AG04450 (cell line): ENCODE data around the gene ATP6V0B. TPM values are rescaled to one million over a fixed set of nuclear protein-coding genes. Genes with fewer than 3 reads are reported as not detected.
A peak's percentile ranks its signal among the peaks of the same experiment; 100 is the strongest.

Experiments used
- CTCF ChIA-PET: fragments of 300-600, 350-600 bp; formaldehyde crosslinking; extraction: SDS; loops from one replicate; lab custom pipeline; 2022; ENCODE audit warnings: antibody characterized with exemption, inconsistent platforms; lab: Charles Lee
- POLR2A ChIA-PET: fragments of 350-600 bp; formaldehyde crosslinking; extraction: SDS; loops from one replicate; lab custom pipeline; 2021; ENCODE audit warnings: antibody characterized with exemption, inconsistent platforms; lab: Yijun Ruan, JAX
- DNase-seq: peaks from one replicate; pipeline ENCODE4 v3.0.0-alpha.2; 2011; ENCODE audit warnings: low read depth, low spot score
- H3K27ac ChIP-seq: one replicate; pipeline ENCODE4 v1.5.1; 2012; ENCODE audit warnings: low read depth, low read length, control low read depth
- H3K27me3 ChIP-seq: one replicate; pipeline ENCODE4 v1.6.0; 2012; ENCODE audit warnings: low read length; ENCODE audit not compliant: control insufficient read depth, insufficient read depth
- H3K4me3 ChIP-seq: 2 replicates; pipeline ENCODE4 v1.5.1; 2011; ENCODE audit warnings: mild to moderate bottlenecking, low read depth, low read length, control low read depth
- H3K9me3 ChIP-seq: 2 replicates; pipeline ENCODE4 v1.5.1; 2012; ENCODE audit warnings: low read length; ENCODE audit not compliant: control insufficient read depth, insufficient read depth
- CTCF ChIP-seq: IDR thresholded peaks from 2 replicates; pipeline ENCODE4 v1.5.1; 2011; ENCODE audit warnings: low read depth, low read length, control low read depth, inconsistent platforms
- polyA plus RNA-seq: library from polyadenylated mRNA; depleted of rRNA; stranded (reverse); fragments of >200 nt; gene quantifications from 2 replicates; pipeline ENCODE4 v1.2.3, GENCODE V29; 2011

ATP6V0B gene
- polyA plus RNA-seq, 1 experiment, result 130 TPM

GRCh38 chr1:44000122-44000665 is 25.4 kb downstream of the ATP6V0B start:
- no peak for TF ChIP-seq CTCF
- DNase-seq, result no peak
- POLR2A ChIA-PET, result no interaction called here
- Histone ChIP-seq H3K27me3 (no peaks in the 10 kb centered on the region), H3K4me3 (no peak overlapping the region), H3K27ac (no peak overlapping the region), H3K9me3 (no peaks in the 10 kb centered on the region)
- CTCF ChIA-PET, result interaction anchor here (0.7 to 1.4 kb wide), 3 partner anchors 10 to 36 kb away, joined by 3 read pairs; no protein-coding TSS in a partner anchor

- CTCF ChIA-PET, result interaction anchor here (1.8 kb wide), 1 partner anchor 46 kb away, joined by 7 read pairs; no protein-coding TSS in a partner anchor
- H3K27me3 ChIP-seq, result no peaks in the 10 kb centered on the region
- no peak for DNase-seq
- TF ChIP-seq CTCF, result no peak
- POLR2A ChIA-PET, result interaction anchor here (0.6 kb wide), 1 partner anchor 9 kb away, joined by 4 read pairs; no protein-coding TSS in a partner anchor
- H3K9me3 ChIP-seq, result no peaks in the 10 kb centered on the region
- H3K4me3 ChIP-seq, result no peak overlapping the region
- H3K27ac ChIP-seq, result no peak overlapping the region
These were observed 27.4 kb downstream of the ATP6V0B start for GRCh38 chr1:44002165-44002564.

DNA sequence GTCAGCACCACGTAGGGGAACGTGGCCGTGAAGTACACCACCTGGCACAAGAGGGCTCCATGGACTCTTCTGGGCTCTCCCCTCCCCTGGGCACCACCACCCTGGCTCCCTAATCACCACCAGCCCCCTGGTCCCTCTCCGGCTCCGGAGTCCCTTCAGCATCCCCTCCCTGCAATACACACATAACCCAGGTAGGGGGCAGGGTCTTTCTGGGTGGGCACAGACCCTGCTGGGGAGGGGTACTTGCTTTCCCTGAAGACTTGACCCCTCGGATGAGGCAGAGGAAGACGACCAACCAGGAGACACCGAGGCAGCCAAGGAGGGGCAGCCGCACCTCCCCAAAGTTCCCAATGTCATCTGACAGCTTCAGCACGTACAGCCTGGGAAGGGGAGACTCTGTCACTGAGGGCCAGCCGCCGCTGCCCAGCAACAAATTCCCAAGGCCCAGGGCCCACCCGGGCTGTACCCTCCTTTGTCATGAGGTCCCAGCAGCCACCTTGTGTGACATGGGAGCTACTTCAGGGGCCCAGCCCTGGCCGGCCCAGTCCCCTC is 27.9 kb downstream of the ATP6V0B start:
- ChIA-PET POLR2A (interaction anchor here (0.6 kb wide), 1 partner anchor 9 kb away, joined by 4 read pairs; no protein-coding TSS in a partner anchor), CTCF (interaction anchor here (0.7 to 1.8 kb wide), 2 partner anchors 46 to 1157 kb away, joined by 7 to 9 read pairs; no protein-coding TSS in a partner anchor)
- H3K27ac ChIP-seq, result no peak overlapping the region
- H3K4me3 ChIP-seq, result no peak overlapping the region
- H3K9me3 ChIP-seq, result no peaks in the 10 kb centered on the region
- TF ChIP-seq CTCF, result peak; percentile 24; the same call in 1 of the 2 replicates
- H3K27me3 ChIP-seq, result no peaks in the 10 kb centered on the region
- DNase-seq, result no peak

GRCh38 chr1:44008259-44008658 is 33.5 kb downstream of the ATP6V0B start:
- POLR2A ChIA-PET, result no interaction called here
- no peak for TF ChIP-seq CTCF
- no peaks in the 10 kb centered on the region for H3K9me3 ChIP-seq
- CTCF ChIA-PET, result no interaction called here
- no peak overlapping the region for H3K4me3 ChIP-seq
- no peaks in the 10 kb centered on the region for H3K27me3 ChIP-seq
- no peak for DNase-seq
- no peak overlapping the region for H3K27ac ChIP-seq

- CTCF ChIA-PET, result interaction anchor here (0.7 to 1.6 kb wide), 3 partner anchors 10 to 37 kb away, joined by 3 read pairs; no protein-coding TSS in a partner anchor
- TF ChIP-seq CTCF, result no peak
- POLR2A ChIA-PET, result no interaction called here
These were observed 36.2 kb downstream of the ATP6V0B start for GRCh38 chr1:44010935-44011471.

More at GRCh38 chr1:44010935-44011471, 36.2 kb downstream of the ATP6V0B start:
- Histone ChIP-seq H3K27me3 (no peaks in the 10 kb centered on the region), H3K9me3 (no peaks in the 10 kb centered on the region), H3K27ac (no peak overlapping the region), H3K4me3 (no peak overlapping the region)
- no peak for DNase-seq
